Stimulated activated naive CD4-positive, alpha-beta T cell (primary cell): ENCODE results near the gene ADORA2A.

ENCODE experiments used
- DNase-seq, 6 experiments: peaks; one replicate each; lab custom pipeline; 2025; lab: John Stamatoyannopoulos, UW

Gene ADORA2A

DNA sequence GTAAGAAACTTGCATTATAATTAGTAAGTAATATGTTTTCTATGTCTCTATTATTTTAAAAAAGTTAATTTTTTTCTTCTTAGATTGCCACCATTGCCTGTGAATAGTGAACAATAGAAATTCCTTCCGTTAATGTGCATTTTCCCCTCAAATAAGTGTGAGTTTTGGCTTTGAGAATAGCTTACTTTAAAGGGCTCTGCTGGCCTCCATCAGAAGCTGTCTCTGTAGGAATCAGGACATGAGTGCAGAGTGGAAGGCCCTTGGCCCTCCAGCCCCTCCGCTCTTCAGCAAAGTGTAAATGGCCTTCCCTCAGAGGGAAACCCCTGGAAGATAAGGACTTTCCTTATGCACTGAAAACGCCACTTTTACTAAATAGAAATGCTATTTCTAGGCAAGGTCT lies 24.1 kb upstream of the ADORA2A start:
- no peak for DNase-seq

- no peak for DNase-seq
Measured at GRCh38 chr22:24404561-24405275, 22.7 kb upstream of the ADORA2A start.

GRCh38 chr22:24405631-24406321 lies 21.6 kb upstream of the ADORA2A start:
- no peak for DNase-seq

DNA sequence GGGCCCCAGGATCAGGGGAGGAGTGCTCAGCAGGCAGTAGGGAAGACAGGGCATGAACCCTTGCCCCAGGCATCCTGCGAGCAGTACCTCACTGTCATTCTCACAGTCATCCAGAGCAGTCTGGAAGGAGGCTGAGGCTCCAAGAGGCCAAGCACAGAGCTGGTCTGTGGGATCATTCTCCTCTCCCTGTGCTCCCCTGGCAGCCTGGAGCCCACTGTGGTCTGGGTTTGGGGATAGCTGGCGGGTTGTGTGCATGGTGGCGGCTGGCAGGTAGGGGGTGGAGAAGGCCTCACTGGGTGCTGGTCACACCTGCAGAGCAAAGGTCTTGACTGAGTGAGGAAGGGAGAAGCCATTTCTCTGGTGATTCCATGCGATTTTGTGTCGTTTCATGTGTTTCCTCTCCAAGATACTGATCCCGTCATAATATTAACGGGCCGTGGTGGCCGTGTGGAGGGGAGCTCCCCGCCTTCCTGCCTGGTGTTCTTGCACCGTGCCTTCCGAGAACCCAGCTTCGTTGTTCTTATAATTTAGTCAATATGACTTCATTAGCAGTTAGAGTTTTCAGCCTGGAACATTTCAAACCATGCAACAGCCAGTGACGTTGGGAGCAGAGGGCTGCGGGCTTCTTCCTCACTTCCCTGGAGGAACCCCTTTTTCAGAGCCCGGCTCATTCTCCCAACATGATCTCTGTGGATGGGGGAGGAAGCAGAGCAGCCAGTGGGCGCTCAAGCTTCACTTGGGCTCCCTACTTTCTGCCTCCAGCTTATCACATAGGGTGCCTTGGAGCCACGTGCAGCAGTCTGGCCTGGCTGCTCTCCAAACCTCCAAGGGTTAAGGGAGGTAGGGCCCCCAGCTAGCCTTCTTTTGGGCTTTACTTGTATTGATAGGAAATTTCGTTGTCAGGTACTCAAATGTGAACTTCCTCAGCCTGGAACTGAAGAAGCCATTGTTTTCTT lies 20.8 kb upstream of the ADORA2A start:
- DNase-seq, result no peak

DNA sequence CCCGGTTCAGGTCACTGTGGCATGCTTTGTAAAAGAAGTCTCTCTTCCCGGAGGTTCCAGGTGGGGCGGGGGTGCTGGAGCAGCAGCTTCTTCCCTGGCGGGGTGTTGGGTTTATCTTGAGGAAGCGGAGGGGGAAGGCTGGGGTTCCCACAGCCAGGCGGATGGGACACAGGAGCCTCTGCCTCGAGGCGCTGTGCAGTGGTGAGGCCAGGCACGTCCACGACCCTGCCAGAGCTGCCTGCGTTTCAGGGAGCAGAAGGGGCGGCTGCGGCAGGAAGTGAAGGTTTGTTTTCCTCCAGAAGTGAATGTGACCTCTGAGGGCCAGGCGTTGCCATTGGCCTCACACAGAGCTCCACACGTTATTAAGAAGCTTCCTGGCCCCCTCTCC lies 20.1 kb upstream of the ADORA2A start:
- DNase-seq, result no peak

GRCh38 chr22:24407884-24408283 lies 19.5 kb upstream of the ADORA2A start:
- no peak for DNase-seq

DNA sequence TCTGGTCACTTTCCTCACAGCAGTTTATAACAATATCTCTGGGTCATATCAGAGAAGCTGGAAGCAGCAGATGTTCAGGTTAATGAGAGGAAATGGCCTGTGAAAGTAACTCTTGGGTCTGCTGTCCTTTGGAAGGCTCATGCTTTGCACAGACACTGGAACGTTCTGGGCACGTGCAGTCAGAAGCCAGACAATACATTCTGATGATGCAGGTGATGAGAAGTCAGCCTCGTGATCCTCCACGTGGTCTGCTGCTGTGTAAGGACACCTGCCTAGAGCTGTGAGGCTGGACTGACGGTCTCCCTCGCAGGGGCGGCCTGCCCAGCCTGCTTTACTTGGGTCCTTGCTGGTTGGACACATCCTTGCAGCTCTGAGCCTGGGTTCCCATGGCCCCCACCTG lies 18.8 kb upstream of the ADORA2A start:
- DNase-seq, result no peak

- no peak for DNase-seq
Measured at GRCh38 chr22:24409707-24410106, 17.7 kb upstream of the ADORA2A start.

DNA sequence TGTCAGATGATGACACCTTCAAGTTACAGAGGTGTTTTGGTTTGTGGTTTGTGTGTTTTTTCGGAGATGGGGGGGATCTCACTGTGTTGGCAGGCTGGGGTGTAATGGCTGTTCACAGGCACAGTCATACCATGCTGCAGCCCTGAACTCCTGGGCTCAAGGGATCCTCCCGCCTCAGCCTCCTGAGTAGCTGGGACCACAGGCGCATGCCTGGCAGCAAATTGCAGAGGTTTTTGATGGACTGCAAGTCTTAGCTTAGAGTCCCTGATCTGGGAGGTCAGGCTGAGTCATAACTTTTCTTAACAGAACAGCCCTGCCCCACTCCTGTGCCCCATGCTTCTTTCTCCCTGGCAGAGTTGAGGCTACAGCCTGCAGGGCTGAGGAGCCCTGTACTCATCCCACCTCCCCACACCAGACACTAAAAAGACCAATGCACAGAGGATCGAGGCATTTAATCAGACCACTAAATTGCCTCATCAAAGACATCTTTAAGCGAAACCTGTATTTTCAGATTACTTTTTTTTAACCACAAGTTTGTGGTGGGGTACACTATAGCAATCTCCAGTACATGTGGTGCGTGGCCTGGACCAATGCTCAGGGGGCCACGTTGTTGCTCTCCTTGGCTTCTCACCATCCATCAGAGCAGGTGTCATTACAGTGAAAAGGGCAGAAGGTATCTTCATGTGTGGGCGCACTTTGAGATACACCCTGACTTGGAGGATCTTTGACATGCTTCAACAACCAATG lies 17.1 kb upstream of the ADORA2A start:
- no peak for DNase-seq

DNA sequence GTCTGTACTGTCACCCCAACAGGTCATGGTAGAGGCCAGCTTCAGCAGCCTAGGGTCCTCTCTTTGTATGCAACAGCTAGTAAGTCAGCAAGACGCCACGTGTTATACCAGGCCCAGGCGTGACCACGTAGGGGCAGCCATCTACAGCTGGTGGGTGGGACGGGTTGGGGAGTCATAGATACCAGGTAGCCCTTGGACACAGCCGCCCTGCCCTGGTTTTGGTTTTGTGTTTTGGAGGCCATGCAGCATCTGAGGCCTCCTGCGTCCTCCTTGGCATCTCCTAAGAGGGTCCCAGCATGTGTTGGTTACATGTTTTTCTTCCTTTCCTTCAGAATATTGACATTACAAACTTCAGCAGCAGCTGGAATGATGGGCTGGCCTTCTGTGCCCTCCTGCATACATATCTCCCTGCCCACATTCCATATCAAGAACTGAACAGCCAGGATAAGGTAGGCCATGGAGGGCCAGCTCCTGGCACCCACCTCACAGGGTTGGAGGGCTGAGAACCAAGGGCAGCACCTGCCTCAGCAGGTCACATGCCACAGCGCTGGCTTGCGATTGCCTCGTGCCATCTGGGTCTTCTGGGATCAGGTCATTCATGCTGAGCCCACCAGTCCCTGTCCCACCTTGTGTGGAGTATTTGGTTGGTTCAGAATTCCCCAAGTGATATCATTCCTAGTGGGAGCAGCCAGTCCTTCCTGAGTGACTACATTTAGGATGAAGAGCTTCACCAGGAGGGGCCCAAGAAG lies 16.0 kb upstream of the ADORA2A start:
- DNase-seq, result no peak

GRCh38 chr22:24412274-24412673 lies 15.1 kb upstream of the ADORA2A start:
- DNase-seq, result no peak

DNA sequence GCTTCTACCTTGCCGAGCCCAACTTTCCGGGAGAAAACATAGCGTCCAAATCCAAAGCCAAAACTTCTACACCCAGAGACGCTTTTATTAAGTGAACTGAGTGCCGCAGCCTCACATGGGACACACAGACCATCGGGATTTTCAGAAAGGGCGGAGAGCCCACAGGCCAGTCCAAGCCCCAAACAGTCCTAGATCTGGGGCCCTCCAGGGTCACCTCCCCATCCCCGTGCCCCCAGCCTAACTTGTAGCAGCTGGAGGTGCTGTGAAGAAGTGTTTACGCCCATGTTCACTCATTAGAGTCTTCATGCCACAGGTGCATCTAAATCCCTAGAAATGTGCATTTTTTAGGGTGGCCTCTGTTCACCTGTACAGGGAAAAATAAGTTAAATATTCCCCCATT lies 14.1 kb upstream of the ADORA2A start:
- DNase-seq, result no peak

DNA sequence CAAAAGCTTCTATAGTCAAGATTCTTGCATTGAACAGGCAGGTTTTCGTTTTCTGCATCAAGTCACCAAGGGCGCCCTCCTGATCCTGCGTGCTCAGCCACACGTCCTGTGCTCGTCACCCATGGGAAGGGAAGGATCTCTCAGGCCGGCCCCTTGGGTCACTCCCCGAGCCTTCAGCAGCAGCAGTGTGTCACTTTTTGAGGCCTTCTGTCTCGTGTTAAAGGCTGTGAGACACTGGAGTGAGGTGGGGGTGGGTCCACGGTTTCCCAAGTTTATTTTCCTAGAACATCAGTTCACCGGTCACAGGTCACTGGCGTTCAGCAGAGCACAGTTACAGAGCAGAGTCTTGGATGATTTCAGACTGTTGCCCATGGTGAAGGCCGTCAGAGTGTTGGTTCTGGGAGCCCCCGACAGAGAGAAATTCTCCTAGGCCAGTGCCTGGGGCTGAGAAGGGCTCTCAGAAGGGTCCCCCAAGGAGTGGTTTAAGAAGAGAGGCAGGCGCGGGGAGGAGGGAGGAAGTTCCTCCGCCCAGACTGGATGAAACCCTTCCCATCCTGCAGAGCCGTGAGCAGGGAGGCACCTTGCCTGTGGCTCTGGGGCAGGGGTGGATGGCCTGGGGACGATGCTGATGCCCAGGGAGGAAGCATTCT lies 13.5 kb upstream of the ADORA2A start:
- DNase-seq, result no peak

DNA sequence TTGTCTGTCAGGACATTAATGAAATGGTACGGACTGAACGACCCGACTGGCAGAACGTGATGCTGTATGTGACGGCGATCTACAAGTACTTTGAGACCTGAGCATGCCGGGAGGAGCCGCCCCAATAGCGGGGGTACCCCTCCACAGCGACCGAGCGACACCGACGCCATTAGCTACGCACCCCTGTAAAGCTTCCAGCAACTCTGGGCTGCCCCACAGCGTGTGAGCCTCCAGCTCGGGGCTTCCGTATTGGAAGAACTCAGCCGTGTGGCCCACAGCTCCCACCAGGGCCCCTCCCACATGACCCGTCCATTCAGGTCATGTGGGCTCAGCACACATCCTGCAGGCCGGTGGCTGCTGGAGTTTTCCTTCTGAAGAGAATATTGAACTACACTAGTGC lies 12.9 kb upstream of the ADORA2A start:
- DNase-seq, result no peak

- DNase-seq, result no peak
Measured at GRCh38 chr22:24414984-24415945, 12.1 kb upstream of the ADORA2A start.

- DNase-seq, result no peak
Measured at GRCh38 chr22:24416095-24416494, 11.3 kb upstream of the ADORA2A start.

- DNase-seq, result no peak
Measured at GRCh38 chr22:24416611-24417010, 10.8 kb upstream of the ADORA2A start.

- no peak for DNase-seq
Measured at GRCh38 chr22:24417200-24417599, 10.2 kb upstream of the ADORA2A start.

DNA sequence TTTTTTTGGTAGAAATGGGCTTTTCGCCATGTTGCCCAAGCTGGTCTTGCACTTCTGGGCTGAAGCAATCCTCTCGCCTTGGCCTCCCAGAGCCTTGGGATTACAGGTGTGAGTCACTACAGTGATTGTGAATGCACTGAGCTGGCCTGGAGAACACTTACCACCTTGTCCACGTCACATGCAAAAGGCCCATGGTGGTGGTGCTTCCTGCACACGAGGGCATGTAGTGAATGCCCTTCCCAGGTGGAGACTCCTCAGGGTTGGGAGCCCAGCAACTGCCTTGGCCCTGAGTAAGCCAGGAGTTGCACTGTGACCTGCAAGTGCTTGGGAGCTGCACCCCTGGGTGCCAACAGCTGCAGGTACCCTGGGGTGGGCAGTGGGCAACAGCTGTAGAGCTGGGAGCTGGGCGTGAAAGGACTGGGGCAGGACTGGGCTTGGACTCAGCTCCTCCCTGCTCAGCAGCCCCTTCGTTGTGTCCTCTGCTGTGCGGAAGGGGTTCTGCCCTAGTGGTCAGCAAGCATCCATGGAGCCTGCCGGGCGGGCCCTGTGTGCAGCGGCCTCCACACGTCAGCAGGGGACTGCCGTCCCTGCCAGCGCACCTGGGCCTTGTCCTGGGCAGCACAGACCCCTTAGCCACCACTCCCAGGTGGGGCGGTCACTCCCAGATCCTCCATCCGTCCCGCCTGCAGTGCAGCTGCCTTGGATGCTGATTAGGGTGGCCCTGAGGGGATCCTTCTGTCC lies 9.3 kb upstream of the ADORA2A start:
- DNase-seq, result no peak
